ENCODE results near the gene SPECC1.
"Not testable (repeated sequence)": the region's sequence is repeated elsewhere in the genome, so short reads cannot be mapped to it uniquely, and the experiment has no call there.

Gene SPECC1

DNA sequence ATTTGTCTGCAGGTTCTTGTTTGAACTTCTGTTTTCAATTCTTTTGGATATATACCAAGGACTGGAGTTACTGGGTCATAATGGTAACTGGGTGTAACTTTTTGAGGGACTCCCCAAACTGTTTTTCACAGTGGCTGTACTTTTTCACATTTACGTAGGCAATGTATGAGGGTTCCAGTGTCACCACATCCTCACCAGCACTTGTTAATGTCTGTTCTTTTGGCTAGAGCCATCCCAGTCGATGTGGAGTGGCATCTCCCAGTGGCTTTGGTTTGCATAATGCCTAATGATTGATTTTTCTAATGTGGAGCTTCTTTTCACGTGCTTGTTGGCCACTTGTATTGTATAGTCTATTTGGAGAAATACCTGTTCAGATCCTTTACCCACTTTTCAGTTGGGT, 59.3 kb downstream of the SPECC1 start:
- no peak overlapping the region for H3K4me3 ChIP-seq (ENCODE audit: low read depth, low read length)
- no peak for TF ChIP-seq MYC (IDR thresholded peaks at IDR 0.05; ENCODE audit: low read depth, low read length)
- TF ChIP-seq, protein P1, sequence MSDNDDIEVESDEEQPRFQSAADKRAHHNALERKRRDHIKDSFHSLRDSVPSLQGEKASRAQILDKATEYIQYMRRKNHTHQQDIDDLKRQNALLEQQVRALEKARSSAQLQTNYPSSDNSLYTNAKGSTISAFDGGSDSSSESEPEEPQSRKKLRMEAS (IDR thresholded peaks at IDR 0.05; ENCODE audit: low read depth, low read length): no peak
- TF ChIP-seq, protein P2, sequence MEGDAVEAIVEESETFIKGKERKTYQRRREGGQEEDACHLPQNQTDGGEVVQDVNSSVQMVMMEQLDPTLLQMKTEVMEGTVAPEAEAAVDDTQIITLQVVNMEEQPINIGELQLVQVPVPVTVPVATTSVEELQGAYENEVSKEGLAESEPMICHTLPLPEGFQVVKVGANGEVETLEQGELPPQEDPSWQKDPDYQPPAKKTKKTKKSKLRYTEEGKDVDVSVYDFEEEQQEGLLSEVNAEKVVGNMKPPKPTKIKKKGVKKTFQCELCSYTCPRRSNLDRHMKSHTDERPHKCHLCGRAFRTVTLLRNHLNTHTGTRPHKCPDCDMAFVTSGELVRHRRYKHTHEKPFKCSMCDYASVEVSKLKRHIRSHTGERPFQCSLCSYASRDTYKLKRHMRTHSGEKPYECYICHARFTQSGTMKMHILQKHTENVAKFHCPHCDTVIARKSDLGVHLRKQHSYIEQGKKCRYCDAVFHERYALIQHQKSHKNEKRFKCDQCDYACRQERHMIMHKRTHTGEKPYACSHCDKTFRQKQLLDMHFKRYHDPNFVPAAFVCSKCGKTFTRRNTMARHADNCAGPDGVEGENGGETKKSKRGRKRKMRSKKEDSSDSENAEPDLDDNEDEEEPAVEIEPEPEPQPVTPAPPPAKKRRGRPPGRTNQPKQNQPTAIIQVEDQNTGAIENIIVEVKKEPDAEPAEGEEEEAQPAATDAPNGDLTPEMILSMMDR (IDR thresholded peaks at IDR 0.05; ENCODE audit: low read depth, low read length): no peak
- no peak for TF ChIP-seq POLR2A (IDR thresholded peaks at IDR 0.05; ENCODE audit: extremely low read depth, insufficient read length)
- no peak for DNase-seq (ENCODE audit: low read depth)

DNA sequence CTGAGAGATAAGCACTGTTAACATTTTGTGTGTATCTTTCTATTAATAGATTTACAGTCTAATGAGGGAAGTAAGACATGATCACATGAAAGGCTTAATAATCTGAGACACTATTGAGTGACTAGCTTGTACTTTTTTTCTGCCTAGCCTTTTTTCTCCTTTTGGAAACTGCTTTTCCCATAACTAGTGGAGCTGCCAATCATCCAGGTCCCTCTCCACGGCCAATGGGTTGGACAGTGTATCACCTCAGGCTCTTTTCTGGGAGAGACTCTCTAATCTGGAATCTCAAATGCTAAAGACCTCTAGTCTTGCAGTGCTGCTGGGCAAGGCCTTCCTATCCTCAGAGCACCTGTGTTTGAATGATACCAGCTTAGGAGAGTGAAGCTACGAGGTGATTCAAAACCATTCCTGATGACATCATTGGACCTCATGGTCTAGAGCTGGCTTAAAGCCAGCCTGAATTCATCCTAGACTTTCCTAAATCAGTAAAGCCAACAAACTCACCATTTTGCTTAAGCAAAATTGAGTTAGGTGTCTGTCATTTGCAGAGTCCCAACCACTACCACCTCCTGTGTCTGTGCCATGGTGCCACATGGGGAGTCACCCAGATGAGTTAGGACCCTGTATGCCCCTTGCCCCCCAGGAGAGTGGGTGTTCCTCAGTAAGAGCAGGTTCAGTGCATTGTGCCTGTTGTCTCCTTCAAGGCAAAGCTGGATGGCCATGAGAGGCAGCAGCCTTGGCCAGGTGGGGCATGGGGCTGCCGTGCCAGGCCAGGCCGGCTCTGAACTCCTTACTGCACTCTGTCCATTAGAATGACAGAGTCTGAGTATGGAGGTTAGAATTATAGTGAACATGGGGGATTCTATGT, 62.9 kb downstream of the SPECC1 start:
- peak overlapping the region; percentile 91 for H3K4me3 ChIP-seq (ENCODE audit: low read depth, low read length)
- no peak for DNase-seq (ENCODE audit: low read depth)
- TF ChIP-seq, protein P2 (IDR thresholded peaks at IDR 0.05; ENCODE audit: low read depth, low read length): no peak
- TF ChIP-seq POLR2A (IDR thresholded peaks at IDR 0.05; ENCODE audit: extremely low read depth, insufficient read length) (no peak), MYC (IDR thresholded peaks at IDR 0.05; ENCODE audit: low read depth, low read length) (no peak)
- TF ChIP-seq, protein P1 (IDR thresholded peaks at IDR 0.05; ENCODE audit: low read depth, low read length): no peak

DNA sequence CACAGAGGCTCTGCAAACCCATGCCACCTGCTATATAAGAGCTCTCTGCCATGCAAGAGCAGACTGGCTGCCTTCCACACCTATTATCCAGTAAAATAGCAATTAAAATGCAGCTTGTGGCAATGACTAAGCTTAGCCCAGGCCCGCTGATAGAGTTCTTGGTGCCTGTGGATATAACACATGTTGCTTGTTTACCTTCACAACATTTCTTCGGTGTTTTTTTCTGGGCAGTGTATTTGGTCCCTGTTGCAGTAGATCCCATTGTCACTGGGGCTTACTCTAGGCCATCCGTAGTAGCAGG, 63.5 kb downstream of the SPECC1 start:
- no peak for DNase-seq (ENCODE audit: low read depth)
- TF ChIP-seq, protein P1 (IDR thresholded peaks at IDR 0.05; ENCODE audit: low read depth, low read length): 0 out of 2 replicates have a peak, but pooled peaks have one; percentile 5
- no peak for TF ChIP-seq POLR2A (IDR thresholded peaks at IDR 0.05; ENCODE audit: extremely low read depth, insufficient read length)
- peak overlapping the region; percentile 91 for H3K4me3 ChIP-seq (ENCODE audit: low read depth, low read length)

DNA sequence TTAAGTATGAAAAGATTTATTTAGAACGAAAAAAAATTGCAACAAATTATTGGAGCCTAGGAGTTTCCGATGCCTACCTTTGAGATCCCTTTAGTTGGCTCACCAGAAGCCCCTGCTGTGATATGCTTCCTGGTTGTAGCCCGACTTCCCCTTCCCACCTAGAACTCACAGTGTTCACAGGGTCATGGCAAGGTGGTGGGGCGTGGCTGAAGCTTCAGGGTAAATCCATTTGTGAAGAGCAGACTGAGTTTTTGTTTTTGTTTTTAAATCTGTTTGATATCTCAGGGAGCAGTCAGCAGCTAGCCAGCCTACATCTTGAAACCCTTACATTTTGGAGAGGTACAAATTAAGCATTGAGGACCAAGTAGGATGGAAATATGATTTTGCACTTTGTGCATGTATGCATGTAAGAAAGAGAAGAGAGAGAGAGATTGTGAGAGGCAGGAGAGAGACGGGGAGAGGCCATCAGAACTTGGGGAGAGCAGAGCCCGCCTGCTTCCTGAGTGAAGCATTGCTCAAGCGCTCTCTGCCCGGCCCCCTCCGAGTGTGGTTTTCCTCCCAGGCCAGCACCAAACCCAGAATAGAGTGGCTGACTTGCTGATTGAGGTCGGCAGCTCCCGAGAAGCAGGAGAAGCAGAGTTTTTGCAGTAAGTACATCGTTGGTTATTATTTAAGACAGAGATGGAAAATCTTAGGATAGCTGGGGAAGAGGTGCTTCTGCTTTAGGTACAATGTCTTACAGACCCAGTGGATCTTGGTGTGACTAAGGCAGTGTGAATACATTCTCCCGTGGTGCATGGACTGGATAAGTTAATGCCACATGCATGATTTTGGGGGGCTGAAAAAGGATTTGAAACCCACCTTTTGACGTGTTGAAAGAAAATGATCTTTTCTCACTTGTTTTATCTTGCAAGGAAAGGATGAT, 64.2 kb downstream of the SPECC1 start:
- H3K4me3 ChIP-seq (ENCODE audit: low read depth, low read length): peak overlapping the region; percentile 91
- peak; percentile 97 for DNase-seq (ENCODE audit: low read depth)
- no peak; the same call in 1 of the 2 replicates for TF ChIP-seq MYC (IDR thresholded peaks at IDR 0.05; ENCODE audit: low read depth, low read length)
- peak; percentile 9 for TF ChIP-seq POLR2A (IDR thresholded peaks at IDR 0.05; ENCODE audit: extremely low read depth, insufficient read length)

DNA sequence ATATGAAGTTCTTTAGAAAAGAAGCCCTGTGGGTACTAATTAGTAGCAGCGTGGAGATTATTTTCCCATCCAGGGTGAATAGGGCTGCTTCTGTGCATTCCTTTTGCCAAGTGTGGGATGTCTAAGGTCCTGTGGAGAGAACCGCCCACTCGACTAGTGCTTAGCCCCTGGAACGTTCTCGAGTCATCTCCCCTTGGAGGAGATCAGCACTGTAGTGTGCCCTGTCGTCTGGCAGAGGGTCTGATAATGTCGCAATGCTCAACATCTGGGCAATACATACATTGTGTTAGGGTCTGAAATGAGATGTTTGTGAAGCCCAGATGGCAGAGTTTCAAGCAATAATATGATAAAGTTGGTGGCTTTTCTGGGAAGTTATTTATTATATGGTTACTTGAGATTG, 64.8 kb downstream of the SPECC1 start:
- H3K4me3 ChIP-seq (ENCODE audit: low read depth, low read length): peak overlapping the region; percentile 91
- TF ChIP-seq, protein P2 (IDR thresholded peaks at IDR 0.05; ENCODE audit: low read depth, low read length): no peak
- TF ChIP-seq MYC (IDR thresholded peaks at IDR 0.05; ENCODE audit: low read depth, low read length): no peak
- TF ChIP-seq POLR2A (IDR thresholded peaks at IDR 0.05; ENCODE audit: extremely low read depth, insufficient read length): no peak
- TF ChIP-seq, protein P1 (IDR thresholded peaks at IDR 0.05; ENCODE audit: low read depth, low read length): no peak
- DNase-seq (ENCODE audit: low read depth): peak; percentile 77

DNA sequence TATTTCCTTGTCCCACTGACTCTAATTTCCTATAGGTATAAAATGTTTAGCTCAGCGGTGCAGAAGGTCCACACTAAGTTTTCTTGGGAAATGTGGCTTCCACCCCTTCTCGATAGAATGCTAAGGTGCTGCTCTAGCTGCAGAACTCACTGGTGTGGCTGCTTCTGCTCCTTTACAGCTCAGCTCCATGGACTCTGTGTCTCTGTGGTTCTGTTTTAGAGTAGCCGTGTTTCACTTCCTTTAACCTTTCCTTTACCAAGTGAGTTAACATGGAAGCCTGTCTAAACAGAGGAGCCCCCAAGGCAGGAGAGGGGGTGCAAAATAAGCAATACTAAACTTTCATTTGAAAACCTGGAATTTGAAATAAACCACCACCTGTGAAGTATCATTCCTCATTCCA, 65.3 kb downstream of the SPECC1 start:
- peak; percentile 59 for DNase-seq (ENCODE audit: low read depth)
- TF ChIP-seq, protein P1 (IDR thresholded peaks at IDR 0.05; ENCODE audit: low read depth, low read length): no peak
- H3K4me3 ChIP-seq (ENCODE audit: low read depth, low read length): peak overlapping the region; percentile 91

DNA sequence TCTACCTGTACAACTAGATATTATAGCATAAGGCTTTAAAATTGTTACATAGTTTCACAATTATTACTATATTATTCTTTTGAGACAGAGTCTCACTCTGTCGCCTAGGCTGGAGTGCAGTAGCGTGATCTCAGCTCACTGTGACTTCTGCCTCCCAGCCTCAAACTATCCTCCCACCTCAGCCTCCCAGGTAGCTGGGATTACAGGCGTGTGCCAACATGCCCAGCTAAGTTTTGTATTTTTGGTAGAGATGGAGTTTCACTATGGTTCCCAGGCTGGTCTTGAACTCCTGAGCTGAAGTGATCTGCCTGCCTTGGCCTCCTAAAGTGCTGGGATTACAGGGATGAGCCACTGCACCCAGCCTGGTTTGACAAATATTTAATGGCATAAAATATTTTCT, 67.0 kb downstream of the SPECC1 start:
- H3K4me3 ChIP-seq (ENCODE audit: low read depth, low read length): peak overlapping the region; percentile 91
- DNase-seq (ENCODE audit: low read depth): not testable (repeated sequence)

All from NB4 (cell line).